IPS-NIHi11 (cell line): ENCODE measurements around the gene TBXA2R.

Experiments used
- DNase-seq: peaks from one replicate; pipeline ENCODE4 v3.0.0; 2012; ENCODE audit warnings: mixed read lengths, low spot score

The TBXA2R gene

DNA sequence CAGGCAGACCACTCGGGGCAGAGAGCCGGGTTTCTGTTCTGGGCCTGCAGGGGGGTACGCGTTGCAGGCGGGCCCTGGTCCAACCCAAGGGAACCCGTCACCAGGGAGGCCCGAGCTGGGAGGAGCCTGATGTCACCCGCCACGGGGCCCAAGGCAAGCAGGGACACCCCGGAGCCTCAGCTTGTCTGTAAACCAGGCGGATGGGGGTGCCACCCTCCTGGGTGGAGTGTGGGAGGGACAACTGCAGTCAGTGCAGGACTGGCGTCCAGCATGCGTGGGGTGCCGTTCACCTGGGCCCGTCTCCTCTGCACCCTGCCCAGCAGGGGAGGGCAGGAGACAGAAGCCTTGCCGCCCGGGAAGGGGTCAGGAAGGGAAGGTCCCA, 12.9 kb upstream of the TBXA2R start:
- no peak for DNase-seq

DNA sequence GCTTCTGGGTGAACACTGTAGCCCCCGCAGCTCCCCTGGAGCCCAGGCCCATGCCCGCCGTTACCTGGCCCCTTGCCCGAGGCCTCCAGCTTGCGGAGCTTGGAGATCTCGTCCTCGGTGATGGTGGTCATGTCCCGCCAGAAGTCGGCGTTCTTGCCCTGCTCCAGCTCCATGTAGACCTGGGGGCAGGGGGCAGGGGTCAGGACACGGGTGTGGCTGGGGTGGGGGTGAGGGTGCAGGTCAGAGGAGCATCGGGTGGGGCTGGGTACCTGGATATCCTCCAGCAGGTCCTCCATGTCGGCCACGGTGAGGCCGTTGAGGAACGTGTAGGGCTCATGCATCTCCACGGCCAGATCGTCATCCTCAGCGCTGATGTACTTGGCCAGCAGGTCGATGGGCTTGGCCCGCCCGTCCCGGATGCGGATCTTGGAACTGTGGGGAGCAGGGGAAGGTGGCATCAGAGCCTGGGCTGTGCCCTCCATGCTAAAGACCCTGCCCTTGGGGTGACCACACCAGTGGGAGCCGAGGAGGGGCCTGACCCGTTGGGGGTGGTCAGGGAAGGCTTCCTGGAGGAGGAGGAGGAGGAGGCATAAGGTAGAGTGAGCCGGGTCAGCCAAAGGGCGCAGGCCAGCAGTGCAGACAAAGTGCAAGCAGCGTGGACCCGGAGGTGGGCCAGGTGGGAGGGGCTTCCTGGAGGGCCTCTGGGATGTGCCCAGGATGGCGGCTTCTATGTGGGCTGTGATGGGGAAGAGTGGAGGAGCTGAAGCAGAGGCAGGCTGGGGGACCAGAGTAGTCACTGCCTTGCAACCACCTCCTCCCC, 12.3 kb upstream of the TBXA2R start:
- no peak for DNase-seq

DNA sequence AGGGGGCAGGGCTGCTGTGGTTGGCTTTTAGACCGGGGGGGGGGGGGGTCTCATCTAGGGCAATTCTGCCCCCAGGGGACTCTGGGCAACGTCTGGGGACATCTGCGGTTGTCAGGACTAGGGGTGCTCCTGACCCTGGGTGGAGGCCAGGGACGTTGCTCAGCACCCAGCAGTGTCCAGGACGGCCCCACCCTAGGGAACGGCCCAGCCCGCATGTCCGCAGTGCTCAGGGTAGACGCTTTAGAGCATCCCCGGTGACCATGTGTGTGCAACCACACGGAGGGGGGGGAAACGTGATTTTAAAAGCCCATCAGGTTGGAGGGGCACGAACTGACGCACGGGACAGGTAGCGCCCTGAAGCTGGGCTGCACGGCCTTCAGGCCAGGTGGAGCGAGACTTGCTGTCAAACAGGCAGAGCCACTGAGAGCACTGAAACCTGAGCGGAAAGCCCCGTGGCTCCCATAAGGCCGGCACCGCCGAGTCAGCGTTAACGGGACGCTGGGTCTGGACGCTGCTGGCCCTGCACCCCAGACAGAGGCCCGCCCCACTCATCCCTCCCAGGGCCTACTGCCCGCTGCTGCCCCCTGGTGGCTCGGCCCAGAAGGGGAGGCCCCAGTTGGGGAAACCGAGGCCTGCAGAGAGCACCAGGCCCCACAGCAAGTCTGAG, 11.6 kb upstream of the TBXA2R start:
- DNase-seq: peak; percentile 97

DNA sequence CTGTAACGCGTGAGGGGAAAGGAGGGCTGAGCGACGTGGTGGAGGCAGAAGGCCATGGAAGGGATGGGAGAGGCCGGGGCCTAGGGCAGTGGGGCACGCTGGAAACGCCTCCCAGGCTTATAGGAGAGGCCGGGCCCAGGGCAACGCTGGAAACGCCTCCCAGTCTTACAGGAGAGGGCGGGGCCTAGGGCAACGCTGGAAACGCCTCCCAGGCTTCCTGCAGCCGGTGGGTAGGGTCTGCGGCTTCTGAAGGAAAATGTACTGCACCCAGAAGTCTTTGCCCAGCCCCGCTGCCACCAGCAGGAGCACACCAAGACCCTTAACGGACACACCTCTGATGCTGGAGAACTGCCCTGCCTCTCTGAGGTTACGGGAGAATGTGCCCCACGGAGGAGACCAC, 10.8 kb upstream of the TBXA2R start:
- DNase-seq: no peak

DNA sequence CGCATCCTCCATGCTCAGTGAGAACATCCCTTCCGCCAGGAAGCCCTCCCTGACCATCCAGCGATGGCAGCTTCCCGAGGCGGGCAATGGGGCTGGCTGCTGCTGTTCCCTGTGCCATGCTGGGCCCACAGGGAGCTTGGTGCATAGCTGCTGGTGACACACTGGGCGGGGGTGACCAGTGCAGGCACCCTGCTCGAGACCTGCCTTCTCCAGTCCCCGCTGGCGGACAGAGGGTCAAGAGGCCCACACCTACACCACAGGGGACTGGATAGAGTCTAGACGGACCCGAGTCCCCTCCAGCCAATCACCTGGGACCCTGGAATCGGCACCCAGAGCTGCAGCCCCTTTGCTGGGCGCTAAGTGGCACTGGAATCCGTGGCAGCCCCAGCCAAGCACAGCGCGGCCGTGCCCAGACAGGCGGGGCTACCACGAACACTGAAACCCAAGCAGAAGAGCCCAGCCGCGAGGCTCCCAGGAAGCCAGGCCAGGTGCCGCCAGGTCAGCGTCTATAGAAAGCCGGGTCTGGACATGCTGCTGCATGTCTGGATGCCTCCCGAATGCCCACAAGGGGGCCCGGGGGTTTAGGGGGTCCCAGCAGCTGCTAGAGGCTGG, 9.0 kb upstream of the TBXA2R start:
- DNase-seq: no peak

DNA sequence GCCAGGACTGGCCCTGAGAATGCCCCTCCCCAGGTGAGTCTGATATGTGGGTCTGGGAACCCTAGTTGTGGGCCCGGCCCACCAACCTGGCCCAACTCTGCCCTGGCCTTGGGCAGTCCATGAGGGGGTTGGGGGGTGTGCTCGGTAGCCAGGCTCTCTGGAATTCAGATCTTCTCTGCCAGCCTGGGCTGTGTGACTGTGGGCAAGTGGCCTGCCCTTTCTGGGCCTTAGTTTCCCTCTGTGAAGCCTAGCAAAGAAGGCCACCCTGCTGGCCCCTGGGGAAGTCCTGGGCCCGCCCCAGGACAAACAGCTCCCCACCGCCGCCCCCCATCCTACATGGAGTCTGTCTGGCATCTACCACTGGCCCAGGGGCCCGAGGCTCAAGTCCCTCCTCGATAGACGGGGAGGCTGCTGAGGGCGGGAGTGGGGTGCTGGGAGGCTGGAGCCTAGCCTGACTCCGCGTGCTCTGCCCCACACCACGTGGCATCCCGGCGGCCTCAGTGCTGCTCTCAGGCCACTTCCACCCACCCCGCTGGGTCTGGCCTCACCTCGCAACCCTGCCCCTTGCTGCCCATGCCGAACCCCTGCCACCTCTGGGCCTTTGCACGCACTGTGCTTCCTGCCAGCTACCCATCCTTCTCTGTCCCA, 8.3 kb upstream of the TBXA2R start:
- no peak for DNase-seq

DNA sequence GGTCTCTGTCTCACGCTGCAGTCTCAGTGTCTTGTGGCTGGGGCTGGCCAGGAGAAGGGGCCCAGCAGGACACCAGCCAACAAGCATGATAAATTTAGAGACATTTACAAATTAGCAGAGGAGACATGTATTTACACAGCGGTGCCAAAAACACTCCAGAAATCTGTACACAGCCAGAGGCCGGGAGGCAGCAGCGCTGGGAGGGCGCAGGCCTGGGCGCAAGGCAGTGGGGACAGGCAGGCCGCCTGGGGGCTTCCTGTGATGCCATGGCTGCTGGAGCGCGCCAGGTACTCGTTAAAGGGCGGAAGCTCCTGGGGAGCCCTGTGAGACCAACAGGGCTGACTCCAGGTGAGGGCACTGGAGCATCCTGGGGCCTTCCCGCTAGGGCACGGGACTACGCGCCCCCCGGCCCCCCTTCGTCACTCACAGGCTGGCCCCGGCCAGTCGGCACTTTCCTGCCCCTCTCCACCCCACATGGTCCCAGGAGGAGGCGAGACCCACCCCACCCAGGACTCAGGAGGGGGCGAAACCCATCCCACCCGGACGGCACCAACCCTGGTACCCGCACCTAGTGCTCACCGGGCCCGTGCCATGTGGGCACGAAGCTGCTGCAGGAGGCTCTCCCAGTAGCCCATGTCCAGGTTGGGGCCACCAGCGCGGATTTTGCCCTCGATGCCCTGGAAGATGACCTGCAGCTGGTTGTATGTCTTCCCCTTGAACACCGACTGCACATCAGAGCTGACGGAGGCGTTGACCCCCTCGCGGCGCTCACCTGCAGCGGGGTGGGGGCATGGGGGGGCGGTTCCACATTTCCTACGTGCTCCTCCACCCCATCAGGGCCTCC, 7.4 kb upstream of the TBXA2R start:
- DNase-seq: no peak

DNA sequence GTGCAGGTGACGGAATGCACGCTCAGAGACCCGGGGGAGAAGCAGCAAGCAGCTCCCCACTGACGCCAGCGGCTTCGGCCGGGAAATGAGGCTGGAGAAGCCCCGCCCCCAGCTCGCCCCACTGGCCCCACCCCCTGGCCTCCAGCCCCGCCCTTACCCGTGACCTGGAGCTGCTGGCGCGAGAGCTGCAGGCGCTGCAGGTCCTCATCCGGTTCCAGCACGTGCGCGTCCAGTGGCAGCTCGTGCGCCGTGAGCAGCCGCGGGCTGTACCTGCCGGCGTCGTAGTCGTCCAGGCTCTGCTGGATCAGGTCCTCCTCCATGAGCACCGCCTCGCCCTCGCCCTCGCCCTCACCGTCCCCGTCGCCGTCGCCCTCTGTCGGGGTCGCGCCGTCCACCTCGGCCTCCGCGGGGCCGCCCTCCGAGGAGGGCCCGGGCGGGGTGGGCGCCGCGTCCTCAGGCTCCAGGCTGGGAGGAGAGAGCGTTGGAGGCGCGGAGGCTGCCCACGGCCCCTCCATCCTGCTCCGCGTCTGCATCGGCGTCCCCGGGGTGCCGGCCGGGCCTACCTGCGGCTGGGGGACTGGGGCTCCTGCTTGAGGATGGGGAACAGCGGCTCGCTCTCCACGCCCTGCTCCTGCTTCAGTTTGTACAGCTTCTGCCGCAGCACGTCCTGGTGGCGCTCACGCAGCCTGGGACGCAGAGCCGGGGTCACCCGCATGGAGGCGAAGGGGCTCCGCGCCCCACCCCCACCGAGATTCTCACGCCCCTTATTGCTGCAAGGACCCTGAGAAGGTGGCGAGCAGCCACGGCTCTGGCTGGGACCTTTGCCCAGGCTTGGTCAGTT, 6.4 kb upstream of the TBXA2R start:
- peak; percentile 90 for DNase-seq

DNA sequence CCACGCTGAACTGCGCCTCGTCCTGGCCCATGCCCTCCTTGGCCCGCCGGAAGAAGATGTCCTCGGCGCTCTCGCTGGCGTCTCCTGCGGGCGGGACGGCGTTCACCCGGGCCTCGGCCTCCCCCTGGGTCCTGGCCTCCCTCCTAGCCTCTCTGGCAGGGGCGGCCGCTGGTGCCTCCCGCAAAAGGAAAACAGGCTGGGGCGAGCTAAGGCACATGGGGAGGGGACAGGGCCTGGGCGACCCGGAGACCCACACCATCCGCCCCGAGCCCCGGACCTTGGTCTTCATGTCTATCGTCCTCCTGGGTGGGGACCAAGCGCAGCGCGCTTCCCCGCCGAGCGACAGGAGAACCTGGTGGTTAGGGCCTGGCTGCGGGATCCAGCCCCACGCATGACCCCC, 5.7 kb upstream of the TBXA2R start:
- DNase-seq: no peak

DNA sequence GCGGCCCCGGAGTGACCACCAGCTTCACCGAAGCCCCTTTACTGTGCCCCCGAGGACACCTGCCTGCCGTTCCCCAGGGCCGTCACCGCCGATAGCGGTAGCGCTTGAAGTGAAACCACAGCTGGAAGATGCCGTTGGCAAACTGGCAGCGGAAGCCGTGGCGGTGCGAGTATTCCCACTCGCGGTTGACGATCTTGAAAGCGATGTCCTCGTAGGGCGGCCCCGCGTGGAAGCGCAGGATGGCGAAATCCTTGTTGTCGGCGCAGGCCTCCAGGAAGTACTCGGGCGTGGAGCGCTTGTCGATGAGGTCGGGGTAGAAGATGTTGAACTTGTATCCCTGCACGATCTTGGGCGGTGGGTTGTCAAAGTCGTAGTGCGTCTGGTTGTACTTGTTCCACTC, 5.2 kb upstream of the TBXA2R start:
- DNase-seq: no peak

DNA sequence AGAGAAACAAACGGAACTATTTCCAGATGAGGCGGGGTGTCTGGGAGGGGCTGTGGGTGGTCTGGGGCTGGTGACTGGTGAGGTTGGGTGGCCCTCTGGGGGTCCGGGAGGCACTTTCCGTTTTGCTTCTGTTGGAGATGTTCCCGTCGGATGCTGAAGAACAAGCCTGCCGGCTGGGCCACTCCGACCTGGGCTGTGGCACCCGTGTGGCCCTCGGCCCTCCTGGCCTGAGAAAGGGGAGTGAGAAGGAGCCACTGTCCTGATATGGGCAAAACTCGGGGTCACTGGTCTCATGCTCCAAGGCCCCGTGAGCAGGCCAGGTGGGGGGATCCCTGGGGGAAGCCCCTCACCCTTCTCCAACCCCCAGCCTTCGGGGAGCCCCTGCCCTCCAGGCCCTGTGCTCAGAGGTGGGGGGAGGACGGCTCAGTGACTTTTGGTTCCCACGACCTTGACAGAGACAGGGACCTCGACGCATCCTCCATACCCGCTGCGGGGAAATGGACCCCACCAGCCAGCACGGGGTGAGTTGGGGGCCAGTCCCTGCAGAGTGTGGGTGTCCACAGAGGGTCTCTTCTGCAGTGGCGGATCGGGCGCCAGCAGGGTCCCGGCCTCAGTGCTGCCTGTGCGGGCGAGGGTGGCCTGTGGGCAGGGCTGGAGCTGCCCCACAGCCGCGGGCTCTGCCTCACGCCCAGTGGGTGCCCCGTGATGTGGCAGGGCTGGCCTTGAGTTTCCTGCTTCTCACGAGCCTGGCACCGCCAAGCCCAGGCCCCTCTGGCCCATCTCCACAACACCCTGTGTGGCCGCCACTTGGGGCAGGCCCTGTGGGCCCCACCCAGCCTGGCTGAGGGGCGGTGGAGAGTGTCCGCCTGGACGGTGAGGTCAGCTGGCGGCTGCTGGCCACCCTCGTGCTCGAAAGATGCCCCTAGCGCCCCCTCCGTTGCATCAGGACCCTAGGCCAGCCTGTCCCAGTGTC, 4.4 kb upstream of the TBXA2R start:
- no peak for DNase-seq

DNA sequence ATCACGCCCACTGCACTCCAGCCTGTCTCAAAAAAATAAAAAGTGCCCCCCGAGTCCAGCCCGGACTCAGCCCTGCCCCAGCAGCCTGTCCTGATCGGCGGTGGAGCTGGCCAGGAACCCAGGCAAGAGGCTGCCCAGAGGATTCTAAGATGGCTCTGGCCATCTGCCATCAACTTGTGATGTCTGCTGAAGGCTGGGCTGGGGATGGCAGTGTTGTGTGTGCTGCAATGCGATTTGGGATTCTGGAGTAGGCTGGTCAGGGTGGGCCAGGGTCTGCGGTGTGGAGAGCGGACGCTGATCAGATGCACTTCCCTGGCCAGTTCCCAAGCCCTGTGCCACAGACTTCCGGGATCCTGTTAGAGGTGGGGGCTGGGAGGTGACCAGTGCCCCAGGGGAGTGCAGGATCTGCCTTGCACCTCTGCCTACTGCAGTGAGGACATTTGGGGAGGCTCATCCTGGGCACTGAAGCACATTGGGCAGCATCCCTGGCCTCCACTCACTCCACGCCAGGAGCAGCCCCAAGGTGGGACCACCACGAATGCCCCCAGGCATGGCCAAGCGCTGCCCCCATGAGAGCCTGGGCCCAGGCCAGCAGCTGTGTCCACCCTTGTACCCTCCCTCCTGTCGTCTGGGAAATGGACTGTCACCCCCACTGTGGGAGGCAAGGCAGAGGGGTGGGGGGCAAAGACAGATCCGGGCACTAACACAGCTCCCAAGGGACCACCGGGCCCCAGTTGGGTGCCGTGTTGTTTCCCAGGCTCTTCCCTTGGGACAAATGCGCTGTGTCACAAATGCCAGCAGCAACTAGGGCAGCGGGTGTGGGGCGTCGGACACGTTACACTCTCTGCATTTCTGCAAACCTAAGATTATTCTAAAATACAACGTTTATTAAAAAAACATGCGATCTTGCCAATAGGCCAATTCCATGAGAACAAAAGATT, 3.4 kb upstream of the TBXA2R start:
- no peak for DNase-seq

DNA sequence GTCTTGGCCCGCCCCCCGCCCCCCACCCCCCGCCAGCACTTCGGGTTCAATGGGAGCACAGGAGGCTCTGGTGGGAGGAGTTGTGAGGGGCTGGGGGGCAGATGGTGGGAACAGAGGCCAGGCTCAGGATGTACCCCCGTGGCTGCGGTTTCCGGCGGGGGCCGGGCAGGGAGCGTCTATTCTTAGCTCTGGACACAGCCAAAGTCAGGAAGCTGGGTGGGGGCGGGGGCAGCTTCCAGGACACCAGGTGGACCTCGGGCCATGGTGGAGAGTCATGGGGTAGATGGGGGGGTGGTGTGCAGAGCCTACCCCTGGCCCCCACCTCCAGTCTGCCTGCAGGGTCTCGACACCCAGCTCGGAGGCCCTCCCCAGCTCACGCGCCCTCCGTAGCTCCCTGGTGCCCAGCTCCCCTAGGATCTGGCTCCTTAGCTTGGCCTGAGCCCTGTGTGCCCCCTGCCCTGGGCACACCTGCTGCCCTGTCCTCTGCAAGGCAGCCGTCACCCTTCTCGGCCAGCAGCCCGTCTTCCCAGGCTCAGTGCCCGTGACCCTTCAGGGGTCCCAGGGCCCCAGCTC, 2.2 kb upstream of the TBXA2R start:
- no peak for DNase-seq

DNA sequence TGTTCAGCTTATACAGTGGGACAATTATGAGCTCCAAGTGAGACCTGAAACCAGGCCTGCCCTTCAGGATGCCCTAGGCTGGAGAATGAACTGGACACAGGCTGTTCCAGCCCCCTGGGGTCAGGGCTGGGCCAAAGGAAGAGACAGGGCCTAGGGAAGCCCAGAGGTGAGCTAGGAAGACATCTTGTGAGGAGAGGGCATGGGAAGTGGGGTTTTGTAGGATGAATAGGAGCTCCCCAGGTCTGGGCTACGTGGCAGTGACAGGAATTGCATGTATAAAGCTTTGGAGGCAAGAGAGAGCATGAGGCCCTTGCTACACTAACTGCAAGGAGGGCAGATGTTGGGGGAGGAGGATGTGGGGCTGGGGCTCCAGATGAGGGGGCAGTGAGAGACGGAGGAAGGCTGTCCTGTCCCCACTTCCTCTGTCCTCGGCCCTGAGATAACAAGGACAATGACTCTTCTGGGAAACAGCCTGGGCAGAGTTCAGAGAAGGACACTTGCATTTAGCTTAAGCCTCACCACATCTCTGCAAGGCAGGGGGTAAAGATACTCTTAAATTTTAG, 1.5 kb upstream of the TBXA2R start:
- DNase-seq: no peak

DNA sequence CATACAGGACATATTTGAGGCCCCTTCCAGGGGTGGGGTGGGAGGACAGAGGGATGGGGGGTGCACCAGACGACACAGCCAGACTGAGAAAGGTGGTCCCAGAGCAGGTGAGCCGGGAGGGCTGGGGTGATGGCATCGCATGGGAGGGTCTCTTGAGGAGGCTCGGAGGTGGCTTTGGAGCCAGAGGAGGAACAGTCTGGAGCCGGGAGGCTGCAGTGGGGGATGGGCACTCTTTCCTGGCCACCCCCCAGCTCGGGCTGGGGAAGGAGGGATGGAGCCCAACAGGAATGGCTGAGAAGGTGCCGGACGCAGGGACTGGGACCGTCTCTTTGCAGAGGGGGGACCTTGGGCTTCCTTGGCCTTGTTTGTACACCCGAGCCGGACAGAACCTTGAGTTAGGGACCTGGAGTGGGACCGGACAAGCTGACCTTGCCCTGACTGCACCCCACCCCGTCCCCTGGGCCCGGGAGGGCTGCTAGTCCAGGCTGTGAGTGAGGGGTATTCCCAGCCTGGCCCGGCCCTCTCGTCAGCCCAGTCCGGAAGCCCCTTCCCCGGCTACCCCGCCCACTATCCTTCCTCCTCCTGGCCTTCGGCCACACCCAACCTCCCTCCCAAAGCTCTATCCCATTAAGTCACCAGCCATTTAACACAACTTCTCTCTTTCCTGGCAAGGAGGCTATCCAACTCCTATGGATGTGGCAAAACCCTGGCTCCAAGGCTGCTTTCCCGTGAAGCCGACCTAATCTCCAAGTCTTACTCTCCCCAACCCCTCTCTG, 816 bp upstream of the TBXA2R start:
- DNase-seq: peak; percentile 77

DNA sequence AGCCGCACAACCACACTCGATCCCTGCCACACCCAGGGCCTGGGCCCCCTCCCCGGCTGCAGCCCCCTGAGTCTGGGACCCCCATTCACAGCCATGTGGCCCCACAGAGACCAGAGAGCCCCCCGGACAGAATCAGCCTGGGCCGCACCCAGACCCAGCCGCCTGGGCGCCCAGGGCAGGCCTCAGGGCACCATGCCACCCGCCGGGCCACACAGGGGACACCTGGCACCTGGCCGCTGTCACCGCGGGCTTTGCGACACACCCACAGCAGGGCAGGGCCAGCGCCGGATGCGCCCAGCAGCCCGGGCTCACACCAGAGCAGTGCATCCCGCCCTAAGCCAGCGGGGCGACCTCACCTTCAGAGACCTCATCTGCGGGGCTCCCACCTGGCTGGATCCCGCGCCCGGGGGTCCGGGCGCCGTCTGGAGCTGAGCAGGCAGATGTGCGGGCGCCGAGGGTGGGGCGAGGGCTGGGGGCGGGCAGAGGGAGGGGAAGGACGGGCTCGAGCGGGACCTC, 443 bp downstream of the TBXA2R start:
- peak; percentile 76 for DNase-seq

DNA sequence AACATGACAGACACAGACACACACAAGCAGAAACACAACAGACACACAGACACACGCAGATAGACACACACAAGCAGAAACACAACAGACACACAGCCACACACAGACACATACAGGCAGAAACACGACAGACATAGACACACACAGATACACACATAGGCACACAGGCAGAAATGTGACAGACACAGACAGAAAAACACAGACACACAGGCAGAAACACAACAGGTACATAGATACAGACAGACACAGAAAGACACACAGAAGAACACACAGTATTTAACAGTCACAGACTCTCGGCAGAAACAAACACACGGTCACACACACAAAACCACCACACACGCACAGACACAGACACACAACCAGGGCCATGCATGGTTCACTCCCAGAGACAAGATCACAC, 905 bp downstream of the TBXA2R start:
- no peak for DNase-seq
